PFSK-1 (cell line): ENCODE results near the gene FREM1.

Source experiments
- FOXP2 ChIP-seq: optimal IDR thresholded peaks from 2 replicates; pipeline ENCODE3; 2011; ENCODE audit warnings: borderline replicate concordance, control low read depth, inconsistent platforms; ENCODE audit not compliant: insufficient read depth; ENCODE audit errors: extremely low read length, extremely low read depth
- POLR2AphosphoS5 ChIP-seq: IDR thresholded peaks from 2 replicates; pipeline ENCODE4 v1.6.1; 2012; ENCODE audit warnings: low read depth, mild to moderate bottlenecking, control low read depth, low read length, moderate library complexity
- REST ChIP-seq, 2 experiments: IDR thresholded peaks; 2 replicates each; pipeline versions ENCODE4 v1.6.1 to v1.8.0; 2011 to 2012; ENCODE audit warnings: low read depth in 2 of 2, low read length in 2 of 2, control low read depth in 1 of 2, inconsistent platforms in 1 of 2, mild to moderate bottlenecking in 1 of 2, moderate library complexity in 1 of 2; ENCODE audit not compliant: insufficient read depth in 1 of 2
- SIN3A ChIP-seq: IDR thresholded peaks from 2 replicates; pipeline ENCODE4 v1.6.1; 2012; ENCODE audit warnings: mild to moderate bottlenecking, low read length, moderate library complexity, borderline replicate concordance; ENCODE audit not compliant: insufficient read depth
- TAF1 ChIP-seq: IDR thresholded peaks from 2 replicates; pipeline ENCODE4 v1.6.1; 2012; ENCODE audit warnings: low read length, control low read depth, borderline replicate concordance; ENCODE audit not compliant: insufficient read depth

FREM1 gene

GRCh38 chr9:14693251-14693861 lies 216.9 kb downstream of the FREM1 start, which contains the start of gene ZDHHC21:
TSS of gene ZDHHC21 (minus strand) at chr9:14693432. CDS start at chr9:14674340, 19,092 bp downstream.
- TF ChIP-seq POLR2AphosphoS5 (0 out of 2 replicates have a peak, but pooled peaks have one; percentile 41), REST (IDR thresholded peaks at IDR 0.05; ENCODE audit: insufficient read depth in 1 of 2, low read depth in 2 of 2, low read length in 2 of 2) (no peak), TAF1 (peak; percentile 43; the same call in 1 of the 2 replicates), FOXP2 (peak; percentile 41)

- TF ChIP-seq SIN3A (no peak), FOXP2 (no peak), POLR2AphosphoS5 (no peak), TAF1 (no peak), REST (IDR thresholded peaks at IDR 0.05; ENCODE audit: insufficient read depth in 1 of 2, low read depth in 2 of 2, low read length in 2 of 2) (no peak)
These were observed 217.6 kb downstream of the FREM1 start for GRCh38 chr9:14692470-14693250.

GRCh38 chr9:14690948-14691730 lies 219.1 kb downstream of the FREM1 start:
- TF ChIP-seq SIN3A (no peak), POLR2AphosphoS5 (no peak)

GRCh38 chr9:14687042-14687719 lies 223.0 kb downstream of the FREM1 start:
- TF ChIP-seq FOXP2 = no peak
- no peak for TF ChIP-seq TAF1
- TF ChIP-seq SIN3A = no peak
- no peak for TF ChIP-seq POLR2AphosphoS5
- TF ChIP-seq REST (IDR thresholded peaks at IDR 0.05; ENCODE audit: insufficient read depth in 1 of 2, low read depth in 2 of 2, low read length in 2 of 2) = no peak

- TF ChIP-seq SIN3A = no peak
- TF ChIP-seq POLR2AphosphoS5 = no peak
- TF ChIP-seq TAF1 = no peak
These were observed 224.1 kb downstream of the FREM1 start for GRCh38 chr9:14686168-14686567.
